Osteocyte (in vitro differentiated cells): Measurements from ENCODE around the gene HCST. TPM values are rescaled to one million over a fixed set of nuclear protein-coding genes. Genes with fewer than 3 reads are reported as not detected.
"Not testable (repeated sequence)": the region's sequence is repeated elsewhere in the genome, so short reads cannot be mapped to it uniquely, and the experiment has no call there.

Experiments
- DNase-seq: peaks from one replicate; pipeline ENCODE4 v3.0.0; 2021; ENCODE audit warnings: mixed read lengths; ENCODE audit not compliant: unreplicated experiment; ENCODE audit errors: extremely low spot score
- H3K27ac Mint-ChIP-seq: one replicate; pipeline ENCODE4 v1.8.0; 2021; ENCODE audit warnings: mild to moderate bottlenecking, mixed read lengths; ENCODE audit not compliant: unreplicated experiment
- H3K27me3 Mint-ChIP-seq: one replicate; pipeline ENCODE4 v1.8.0; 2021; ENCODE audit warnings: mixed read lengths; ENCODE audit not compliant: unreplicated experiment
- H3K36me3 Mint-ChIP-seq: one replicate; pipeline ENCODE4 v1.8.0; 2021; ENCODE audit warnings: mixed read lengths; ENCODE audit not compliant: unreplicated experiment
- H3K4me1 Mint-ChIP-seq: one replicate; pipeline ENCODE4 v1.8.0; 2021; ENCODE audit warnings: mixed read lengths; ENCODE audit not compliant: unreplicated experiment
- H3K4me3 Mint-ChIP-seq: one replicate; pipeline ENCODE4 v1.8.0; 2021; ENCODE audit warnings: mild to moderate bottlenecking, moderate library complexity, mixed read lengths; ENCODE audit not compliant: unreplicated experiment
- H3K9me3 Mint-ChIP-seq: one replicate; pipeline ENCODE4 v1.8.0; 2021; ENCODE audit warnings: mixed read lengths; ENCODE audit not compliant: unreplicated experiment
- total RNA-seq: library from RNA; stranded (reverse); gene quantifications from 2 replicates; pipeline ENCODE4 v1.2.1, GENCODE V29; 2021
- TF ChIP-seq, protein P1 (sequence below): fragments of 200-600 bp; sonication (generic); IDR thresholded peaks from 2 replicates; pipeline ENCODE4 v1.5.0; 2021; ENCODE audit warnings: antibody characterized with exemption, mild to moderate bottlenecking, moderate library complexity

Gene HCST
- total RNA-seq, 1 donor from 2014 or later, result 0.81 TPM

GRCh38 chr19:35909684-35910035 is 7.3 kb downstream of the HCST start:
- no peaks in the 10 kb centered on the region for H3K9me3 Mint-ChIP-seq

GRCh38 chr19:35910355-35910754 is 8.0 kb downstream of the HCST start:
- H3K36me3 Mint-ChIP-seq, H3K9me3 Mint-ChIP-seq, H3K4me3 Mint-ChIP-seq, H3K4me1 Mint-ChIP-seq, H3K27ac Mint-ChIP-seq, H3K27me3 Mint-ChIP-seq, DNase-seq: not testable (repeated sequence)

More at GRCh38 chr19:35909684-35910035, 7.3 kb downstream of the HCST start:
- H3K27ac Mint-ChIP-seq, result no peak overlapping the region
- peaks cover under 1% of the 10 kb centered on the region for H3K27me3 Mint-ChIP-seq
- H3K4me3 Mint-ChIP-seq, result no peak overlapping the region
- H3K4me1 Mint-ChIP-seq, result peaks cover 3% of the 10 kb centered on the region
- TF ChIP-seq, protein P1, sequence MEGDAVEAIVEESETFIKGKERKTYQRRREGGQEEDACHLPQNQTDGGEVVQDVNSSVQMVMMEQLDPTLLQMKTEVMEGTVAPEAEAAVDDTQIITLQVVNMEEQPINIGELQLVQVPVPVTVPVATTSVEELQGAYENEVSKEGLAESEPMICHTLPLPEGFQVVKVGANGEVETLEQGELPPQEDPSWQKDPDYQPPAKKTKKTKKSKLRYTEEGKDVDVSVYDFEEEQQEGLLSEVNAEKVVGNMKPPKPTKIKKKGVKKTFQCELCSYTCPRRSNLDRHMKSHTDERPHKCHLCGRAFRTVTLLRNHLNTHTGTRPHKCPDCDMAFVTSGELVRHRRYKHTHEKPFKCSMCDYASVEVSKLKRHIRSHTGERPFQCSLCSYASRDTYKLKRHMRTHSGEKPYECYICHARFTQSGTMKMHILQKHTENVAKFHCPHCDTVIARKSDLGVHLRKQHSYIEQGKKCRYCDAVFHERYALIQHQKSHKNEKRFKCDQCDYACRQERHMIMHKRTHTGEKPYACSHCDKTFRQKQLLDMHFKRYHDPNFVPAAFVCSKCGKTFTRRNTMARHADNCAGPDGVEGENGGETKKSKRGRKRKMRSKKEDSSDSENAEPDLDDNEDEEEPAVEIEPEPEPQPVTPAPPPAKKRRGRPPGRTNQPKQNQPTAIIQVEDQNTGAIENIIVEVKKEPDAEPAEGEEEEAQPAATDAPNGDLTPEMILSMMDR, result no peak
- no peak for DNase-seq
- H3K36me3 Mint-ChIP-seq, result no peaks in the 10 kb centered on the region

GRCh38 chr19:35911173-35911572 is 8.8 kb downstream of the HCST start:
- no peak for DNase-seq
- Mint-ChIP-seq H3K4me3 (no peak overlapping the region), H3K27me3 (peaks cover 5% of the 10 kb centered on the region), H3K27ac (no peak overlapping the region), H3K4me1 (no peaks in the 10 kb centered on the region), H3K36me3 (no peaks in the 10 kb centered on the region), H3K9me3 (no peaks in the 10 kb centered on the region)
- TF ChIP-seq, protein P1, result no peak

- H3K27me3 Mint-ChIP-seq, result peaks cover 5% of the 10 kb centered on the region
- H3K4me3 Mint-ChIP-seq, result no peak overlapping the region
- H3K27ac Mint-ChIP-seq, result no peak overlapping the region
- no peak for DNase-seq
- no peaks in the 10 kb centered on the region for H3K36me3 Mint-ChIP-seq
- H3K4me1 Mint-ChIP-seq, result no peaks in the 10 kb centered on the region
- no peaks in the 10 kb centered on the region for H3K9me3 Mint-ChIP-seq
- TF ChIP-seq, protein P1, result no peak
These were observed 9.5 kb downstream of the HCST start for GRCh38 chr19:35911790-35912189.

- Mint-ChIP-seq H3K27me3 (peaks cover 5% of the 10 kb centered on the region), H3K27ac (no peak overlapping the region), H3K4me3 (no peak overlapping the region), H3K9me3 (no peaks in the 10 kb centered on the region), H3K4me1 (no peaks in the 10 kb centered on the region), H3K36me3 (no peaks in the 10 kb centered on the region)
- no peak for DNase-seq
- TF ChIP-seq, protein P1, result no peak
These were observed 11.3 kb downstream of the HCST start for GRCh38 chr19:35913589-35913988.

GRCh38 chr19:35915443-35915842 is 13.1 kb downstream of the HCST start:
- peaks cover 5% of the 10 kb centered on the region for H3K27me3 Mint-ChIP-seq
- no peaks in the 10 kb centered on the region for H3K9me3 Mint-ChIP-seq

More at GRCh38 chr19:35915443-35915842, 13.1 kb downstream of the HCST start:
- Mint-ChIP-seq H3K4me1 (no peaks in the 10 kb centered on the region), H3K27ac (no peak overlapping the region), H3K36me3 (no peaks in the 10 kb centered on the region), H3K4me3 (no peak overlapping the region)
- no peak for DNase-seq
- TF ChIP-seq, protein P1, result no peak
